ENCODE results near the gene SCARF2.
"Not testable (repeated sequence)": the region's sequence is repeated elsewhere in the genome, so short reads cannot be mapped to it uniquely, and the experiment has no call there.

DNA sequence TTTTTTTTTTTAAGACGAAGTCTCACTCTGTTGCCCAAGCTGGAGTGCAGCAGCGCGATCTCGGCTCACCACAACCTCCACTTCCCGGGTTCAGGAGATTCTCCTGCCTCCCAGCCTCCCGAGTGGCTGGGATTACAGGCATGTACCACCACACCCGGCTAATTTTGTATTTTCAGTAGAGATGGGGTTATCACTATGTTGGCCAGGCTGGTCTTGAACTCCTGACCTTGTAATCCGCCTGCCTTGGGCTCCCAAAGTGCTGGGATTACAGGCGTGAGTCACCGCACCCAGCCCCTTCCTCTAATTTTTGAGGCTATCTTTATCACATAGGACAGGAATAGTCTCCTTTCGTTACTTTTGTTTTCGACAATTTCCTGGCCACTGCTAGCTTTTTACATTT, 37.9 kb upstream of the SCARF2 start:
- TF ChIP-seq, protein P1, sequence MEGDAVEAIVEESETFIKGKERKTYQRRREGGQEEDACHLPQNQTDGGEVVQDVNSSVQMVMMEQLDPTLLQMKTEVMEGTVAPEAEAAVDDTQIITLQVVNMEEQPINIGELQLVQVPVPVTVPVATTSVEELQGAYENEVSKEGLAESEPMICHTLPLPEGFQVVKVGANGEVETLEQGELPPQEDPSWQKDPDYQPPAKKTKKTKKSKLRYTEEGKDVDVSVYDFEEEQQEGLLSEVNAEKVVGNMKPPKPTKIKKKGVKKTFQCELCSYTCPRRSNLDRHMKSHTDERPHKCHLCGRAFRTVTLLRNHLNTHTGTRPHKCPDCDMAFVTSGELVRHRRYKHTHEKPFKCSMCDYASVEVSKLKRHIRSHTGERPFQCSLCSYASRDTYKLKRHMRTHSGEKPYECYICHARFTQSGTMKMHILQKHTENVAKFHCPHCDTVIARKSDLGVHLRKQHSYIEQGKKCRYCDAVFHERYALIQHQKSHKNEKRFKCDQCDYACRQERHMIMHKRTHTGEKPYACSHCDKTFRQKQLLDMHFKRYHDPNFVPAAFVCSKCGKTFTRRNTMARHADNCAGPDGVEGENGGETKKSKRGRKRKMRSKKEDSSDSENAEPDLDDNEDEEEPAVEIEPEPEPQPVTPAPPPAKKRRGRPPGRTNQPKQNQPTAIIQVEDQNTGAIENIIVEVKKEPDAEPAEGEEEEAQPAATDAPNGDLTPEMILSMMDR (IDR thresholded peaks at IDR 0.05 in 8 of 11, conservative IDR thresholded peaks at IDR 0.05 in 3 of 11): not testable (repeated sequence)
- TF ChIP-seq POLR2A, POLR2AphosphoS5 (IDR thresholded peaks at IDR 0.05): not testable (repeated sequence)

Measured in spleen (tissue), 7 donors.